ENCODE measurements around the gene PTPRO. TPM values are rescaled to one million over a fixed set of nuclear protein-coding genes. Genes with fewer than 3 reads are reported as not detected.

PTPRO gene
- polyA plus RNA-seq, 1 of the 3 experiments (the other 2 are of a cell fraction), result 1.4 TPM

DNA sequence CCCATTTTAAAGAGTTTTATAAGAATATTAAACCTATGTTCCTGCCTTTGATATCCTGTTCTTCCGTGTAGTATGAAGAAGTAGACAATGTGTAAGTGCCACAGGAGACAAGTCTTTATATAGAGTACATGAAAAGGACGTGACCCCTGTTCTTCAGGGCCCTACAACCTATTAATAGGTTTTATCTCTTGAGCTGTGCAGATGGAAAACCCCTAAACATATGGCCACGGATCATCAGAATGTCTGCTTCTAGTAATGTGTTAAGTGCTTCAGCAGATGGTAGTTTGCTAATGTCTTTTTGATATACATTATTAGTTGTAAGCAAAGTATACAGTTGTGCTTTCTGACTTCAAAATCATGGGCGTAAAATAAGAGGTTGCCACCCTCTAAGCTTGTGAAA lies 228.5 kb downstream of the PTPRO start:
- DNase-seq, result no peak
- ChIA-PET CTCF (no interaction called here), POLR2A (no interaction called here)
- H3K9ac ChIP-seq, result no peak overlapping the region
- no peak overlapping the region for H3K27ac ChIP-seq (ENCODE audit: low read depth in 2 of 2, low read length in 1 of 2)
- H4K20me1 ChIP-seq (ENCODE audit: insufficient read depth), result no peaks in the 10 kb centered on the region
- TF ChIP-seq CTCF (IDR thresholded peaks at IDR 0.05), result no peak
- no peak for TF ChIP-seq SIN3A (IDR thresholded peaks at IDR 0.05; ENCODE audit: borderline replicate concordance, low read depth, low read length)
- TF ChIP-seq RCOR1 (IDR thresholded peaks at IDR 0.05; ENCODE audit: low read length), result no peak
- no peak for TF ChIP-seq JUND (IDR thresholded peaks at IDR 0.05)
- no peak for TF ChIP-seq EZH2phosphoT487 (IDR thresholded peaks at IDR 0.05; ENCODE audit: borderline replicate concordance, low read depth)
- no peak for TF ChIP-seq USF2 (IDR thresholded peaks at IDR 0.05; ENCODE audit: borderline replicate concordance, low read depth, low read length)
- TF ChIP-seq, protein P1, sequence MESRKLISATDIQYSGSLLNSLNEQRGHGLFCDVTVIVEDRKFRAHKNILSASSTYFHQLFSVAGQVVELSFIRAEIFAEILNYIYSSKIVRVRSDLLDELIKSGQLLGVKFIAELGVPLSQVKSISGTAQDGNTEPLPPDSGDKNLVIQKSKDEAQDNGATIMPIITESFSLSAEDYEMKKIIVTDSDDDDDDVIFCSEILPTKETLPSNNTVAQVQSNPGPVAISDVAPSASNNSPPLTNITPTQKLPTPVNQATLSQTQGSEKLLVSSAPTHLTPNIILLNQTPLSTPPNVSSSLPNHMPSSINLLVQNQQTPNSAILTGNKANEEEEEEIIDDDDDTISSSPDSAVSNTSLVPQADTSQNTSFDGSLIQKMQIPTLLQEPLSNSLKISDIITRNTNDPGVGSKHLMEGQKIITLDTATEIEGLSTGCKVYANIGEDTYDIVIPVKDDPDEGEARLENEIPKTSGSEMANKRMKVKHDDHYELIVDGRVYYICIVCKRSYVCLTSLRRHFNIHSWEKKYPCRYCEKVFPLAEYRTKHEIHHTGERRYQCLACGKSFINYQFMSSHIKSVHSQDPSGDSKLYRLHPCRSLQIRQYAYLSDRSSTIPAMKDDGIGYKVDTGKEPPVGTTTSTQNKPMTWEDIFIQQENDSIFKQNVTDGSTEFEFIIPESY (IDR thresholded peaks at IDR 0.05; ENCODE audit: borderline replicate concordance, low read depth), result no peak
- TF ChIP-seq NRF1 (IDR thresholded peaks at IDR 0.05; ENCODE audit: low read depth, low read length), result no peak
- TF ChIP-seq RFX5 (IDR thresholded peaks at IDR 0.05; ENCODE audit: low read length), result no peak
- TF ChIP-seq MXI1 (IDR thresholded peaks at IDR 0.05; ENCODE audit: low read depth, low read length), result no peak
- H2AFZ ChIP-seq (ENCODE audit: low read depth), result no peak overlapping the region
- H3K27me3 ChIP-seq (ENCODE audit: insufficient read depth), result no peaks in the 10 kb centered on the region
- H3K36me3 ChIP-seq (replicated peaks in 1 of 2; ENCODE audit: control insufficient read depth in 1 of 2, insufficient read depth in 2 of 2, low read length in 1 of 2), result no peaks in the 10 kb centered on the region
- H3K4me1 ChIP-seq (ENCODE audit: control insufficient read depth in 1 of 2, insufficient read depth in 2 of 2, low read depth in 1 of 2, low read length in 1 of 2), result peaks cover 0 to 5% of the 10 kb centered on the region in 2 experiments; a peak in 2 of 4 replicates
- H3K4me3 ChIP-seq (ENCODE audit: low read depth in 2 of 2, low read length in 1 of 2), result no peak overlapping the region
- H3K4me2 ChIP-seq, result no peak overlapping the region
- peaks cover 5% of the 10 kb centered on the region for H3F3A ChIP-seq (replicated peaks; ENCODE audit: insufficient read depth)
- H3K9me2 ChIP-seq, result no peaks in the 10 kb centered on the region
- WGBS (ENCODE audit: low lambda C conversion rate), result 70% methylated on average over 4 of the region's 4 CpGs
- H3K9me3 ChIP-seq, result no peaks in the 10 kb centered on the region
- no peaks in the 10 kb centered on the region for H3K79me2 ChIP-seq (ENCODE audit: insufficient read depth)

DNA sequence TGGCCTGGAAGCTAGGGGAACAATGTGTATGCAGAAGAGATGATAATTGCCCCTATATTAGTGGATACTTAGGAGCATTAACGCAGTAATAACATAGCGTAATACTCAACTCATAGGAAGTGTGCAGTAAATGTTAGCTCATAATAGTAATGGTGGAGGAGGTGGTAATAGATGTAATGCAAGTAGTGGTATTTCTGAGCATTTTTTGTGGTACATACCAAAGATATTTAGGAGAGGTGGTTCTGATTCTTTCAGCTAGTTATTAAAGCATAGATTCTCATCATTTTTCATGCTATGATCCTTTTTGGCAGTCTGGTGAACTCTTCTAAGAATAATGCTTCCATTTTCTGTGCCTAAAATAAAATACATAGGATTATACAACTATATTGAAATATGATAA lies 233.1 kb downstream of the PTPRO start:
- Histone ChIP-seq H3K27ac (ENCODE audit: low read depth in 2 of 2, low read length in 1 of 2) (no peak overlapping the region; a peak in 1 of 4 replicates), H4K20me1 (ENCODE audit: insufficient read depth) (no peaks in the 10 kb centered on the region), H3K27me3 (ENCODE audit: insufficient read depth) (no peaks in the 10 kb centered on the region), H3K9me3 (no peaks in the 10 kb centered on the region), H3K9me2 (no peaks in the 10 kb centered on the region), H3K4me1 (ENCODE audit: control insufficient read depth in 1 of 2, insufficient read depth in 2 of 2, low read depth in 1 of 2, low read length in 1 of 2) (peaks cover 0 to 5% of the 10 kb centered on the region in 2 experiments; a peak in 1 of 4 replicates), H3K79me2 (ENCODE audit: insufficient read depth) (no peaks in the 10 kb centered on the region), H3F3A (replicated peaks; ENCODE audit: insufficient read depth) (peaks cover 13% of the 10 kb centered on the region), H3K36me3 (replicated peaks in 1 of 2; ENCODE audit: control insufficient read depth in 1 of 2, insufficient read depth in 2 of 2, low read length in 1 of 2) (no peaks in the 10 kb centered on the region), H3K9ac (no peak overlapping the region), H3K4me3 (ENCODE audit: low read depth in 2 of 2, low read length in 1 of 2) (no peak overlapping the region), H2AFZ (ENCODE audit: low read depth) (no peak overlapping the region), H3K4me2 (no peak overlapping the region)
- DNase-seq, result no peak
- POLR2A ChIA-PET, result no interaction called here
- WGBS (ENCODE audit: low lambda C conversion rate), result 98% methylated on average over 2 of the region's 2 CpGs
- CTCF ChIA-PET, result interaction anchor here (0.5 to 1.5 kb wide), 3 partner anchors 9 to 334 kb away, joined by 3 to 4 read pairs (median 3); no protein-coding TSS in a partner anchor
- TF ChIP-seq RAD21 (IDR thresholded peaks at IDR 0.05; ENCODE audit: low read length) (no peak), NRF1 (IDR thresholded peaks at IDR 0.05; ENCODE audit: low read depth, low read length) (no peak), GATA2 (CRISPR knock-in tag; IDR thresholded peaks at IDR 0.05) (no peak), FOXM1 (IDR thresholded peaks at IDR 0.05; ENCODE audit: low read depth) (no peak), PBX3 (IDR thresholded peaks at IDR 0.05) (no peak), CTCF (IDR thresholded peaks at IDR 0.05) (no peak)
- TF ChIP-seq, protein P2, sequence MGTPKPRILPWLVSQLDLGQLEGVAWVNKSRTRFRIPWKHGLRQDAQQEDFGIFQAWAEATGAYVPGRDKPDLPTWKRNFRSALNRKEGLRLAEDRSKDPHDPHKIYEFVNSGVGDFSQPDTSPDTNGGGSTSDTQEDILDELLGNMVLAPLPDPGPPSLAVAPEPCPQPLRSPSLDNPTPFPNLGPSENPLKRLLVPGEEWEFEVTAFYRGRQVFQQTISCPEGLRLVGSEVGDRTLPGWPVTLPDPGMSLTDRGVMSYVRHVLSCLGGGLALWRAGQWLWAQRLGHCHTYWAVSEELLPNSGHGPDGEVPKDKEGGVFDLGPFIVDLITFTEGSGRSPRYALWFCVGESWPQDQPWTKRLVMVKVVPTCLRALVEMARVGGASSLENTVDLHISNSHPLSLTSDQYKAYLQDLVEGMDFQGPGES (IDR thresholded peaks at IDR 0.05; ENCODE audit: low read depth, low read length), result no peak

Measured in SK-N-SH (cell line).